ENCODE results near the gene ZNF14. TPM values are rescaled to one million over a fixed set of nuclear protein-coding genes. Genes with fewer than 3 reads are reported as not detected.
"Not testable (repeated sequence)": the region's sequence is repeated elsewhere in the genome, so short reads cannot be mapped to it uniquely, and the experiment has no call there.

The ZNF14 gene
- total RNA-seq, 2 donors from 2014 or later = 5.3 to 6.7 TPM

DNA sequence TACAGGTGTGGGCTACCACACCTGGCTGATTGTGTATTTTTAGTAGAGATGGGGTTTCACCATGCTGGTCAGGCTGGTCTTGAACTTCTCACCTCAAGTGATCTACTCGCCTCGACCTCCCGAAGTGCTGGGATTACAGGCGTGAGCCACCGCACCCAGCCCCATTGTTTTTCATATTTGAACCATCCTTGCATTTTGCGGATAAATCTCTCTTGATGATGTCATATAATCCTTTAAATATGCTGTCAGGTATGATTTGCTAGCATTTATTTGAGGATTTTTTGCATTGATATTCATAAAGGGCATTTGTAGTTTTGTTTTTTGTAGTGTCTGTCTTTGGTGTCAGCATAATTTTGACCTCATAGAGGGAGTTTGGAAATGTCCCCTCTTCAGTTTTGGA lies 58.6 kb downstream of the ZNF14 start:
- DNase-seq (no peak), ATAC-seq (no peak)
- Histone ChIP-seq H3K36me3 (replicated peaks in 1 of 2; ENCODE audit: insufficient read depth in 1 of 2, low read depth in 2 of 2) (peaks cover 5 to 6% of the 10 kb centered on the region in 2 donors), H3K4me3 (no peak overlapping the region), H3K27ac (no peak overlapping the region), H3K4me1 (peaks cover 18% of the 10 kb centered on the region), H3K9me3 (peaks cover 0 to 6% (median 0%) of the 10 kb centered on the region in 3 donors), H3K27me3 (no peaks in the 10 kb centered on the region)
- intact Hi-C loops (cut with DNase I) = no loop called here
- TF ChIP-seq, protein P1, sequence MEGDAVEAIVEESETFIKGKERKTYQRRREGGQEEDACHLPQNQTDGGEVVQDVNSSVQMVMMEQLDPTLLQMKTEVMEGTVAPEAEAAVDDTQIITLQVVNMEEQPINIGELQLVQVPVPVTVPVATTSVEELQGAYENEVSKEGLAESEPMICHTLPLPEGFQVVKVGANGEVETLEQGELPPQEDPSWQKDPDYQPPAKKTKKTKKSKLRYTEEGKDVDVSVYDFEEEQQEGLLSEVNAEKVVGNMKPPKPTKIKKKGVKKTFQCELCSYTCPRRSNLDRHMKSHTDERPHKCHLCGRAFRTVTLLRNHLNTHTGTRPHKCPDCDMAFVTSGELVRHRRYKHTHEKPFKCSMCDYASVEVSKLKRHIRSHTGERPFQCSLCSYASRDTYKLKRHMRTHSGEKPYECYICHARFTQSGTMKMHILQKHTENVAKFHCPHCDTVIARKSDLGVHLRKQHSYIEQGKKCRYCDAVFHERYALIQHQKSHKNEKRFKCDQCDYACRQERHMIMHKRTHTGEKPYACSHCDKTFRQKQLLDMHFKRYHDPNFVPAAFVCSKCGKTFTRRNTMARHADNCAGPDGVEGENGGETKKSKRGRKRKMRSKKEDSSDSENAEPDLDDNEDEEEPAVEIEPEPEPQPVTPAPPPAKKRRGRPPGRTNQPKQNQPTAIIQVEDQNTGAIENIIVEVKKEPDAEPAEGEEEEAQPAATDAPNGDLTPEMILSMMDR (IDR thresholded peaks at IDR 0.05) = no peak
- no peak for TF ChIP-seq POLR2A (IDR thresholded peaks at IDR 0.05)
- 96 to 98% methylated on average over 6 of the region's 6 CpGs for WGBS, 2 donors

DNA sequence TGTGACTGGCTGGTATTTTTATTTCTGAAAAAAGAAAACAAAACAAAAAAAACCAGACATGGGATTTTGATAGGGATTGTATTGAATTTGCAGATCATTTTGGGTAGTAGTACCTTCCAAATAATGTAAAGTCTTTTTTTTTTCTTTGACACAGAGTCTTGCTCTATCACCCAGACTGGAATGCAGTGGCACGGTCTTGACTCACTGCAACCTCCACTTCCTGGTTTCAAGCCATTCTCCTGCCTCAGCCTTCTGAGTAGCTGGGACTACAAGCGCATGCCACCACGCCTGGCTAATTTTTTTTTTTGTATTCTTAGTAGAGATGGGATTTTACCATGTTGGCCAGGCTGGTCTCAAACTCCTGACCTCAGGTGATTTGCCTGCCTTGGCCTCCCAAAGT lies 60.1 kb downstream of the ZNF14 start:
- Histone ChIP-seq H3K27me3 (no peaks in the 10 kb centered on the region), H3K4me3 (no peak overlapping the region), H3K4me1 (peaks cover 23% of the 10 kb centered on the region), H3K9me3 (no peaks in the 10 kb centered on the region), H3K36me3 (replicated peaks in 1 of 2; ENCODE audit: insufficient read depth in 1 of 2, low read depth in 2 of 2) (no peaks in the 10 kb centered on the region), H3K27ac (no peak overlapping the region)
- DNase-seq (no peak), ATAC-seq (no peak)
- intact Hi-C loops (cut with DNase I) = no loop called here
- TF ChIP-seq, protein P1 (IDR thresholded peaks at IDR 0.05) = no peak
- no peak for TF ChIP-seq POLR2A (IDR thresholded peaks at IDR 0.05)
- 92 to 98% methylated on average over 3 of the region's 3 CpGs for WGBS, 2 donors

DNA sequence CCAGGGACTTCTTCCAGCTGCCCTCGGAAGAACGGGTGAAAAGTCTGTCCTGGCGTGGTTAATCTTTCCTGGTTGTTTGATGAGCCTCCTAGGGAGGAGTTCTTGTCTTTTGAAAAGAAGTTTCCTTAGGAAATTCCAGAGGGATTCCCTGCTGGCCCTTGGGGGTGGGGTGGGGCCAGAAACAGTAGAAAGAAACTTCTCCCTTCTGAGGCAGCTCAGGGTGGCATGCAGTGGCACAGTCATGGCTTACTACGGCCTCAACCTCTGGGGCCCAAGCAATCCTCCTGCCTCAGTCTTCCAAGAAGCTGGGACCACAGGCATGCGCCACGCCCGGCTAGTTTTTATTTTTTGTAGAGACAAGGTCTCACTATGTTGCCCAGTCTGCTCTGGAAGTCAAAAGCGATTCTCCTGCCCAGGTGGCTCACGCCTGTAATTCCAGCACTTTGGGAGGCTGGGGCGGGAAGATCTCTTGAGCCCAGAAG lies 62.8 kb downstream of the ZNF14 start:
- WGBS, 2 donors = 72 to 78% methylated on average over 10 of the region's 10 CpGs
- TF ChIP-seq, protein P1 (IDR thresholded peaks at IDR 0.05) = no peak
- no peak for TF ChIP-seq POLR2A (IDR thresholded peaks at IDR 0.05)

DNA sequence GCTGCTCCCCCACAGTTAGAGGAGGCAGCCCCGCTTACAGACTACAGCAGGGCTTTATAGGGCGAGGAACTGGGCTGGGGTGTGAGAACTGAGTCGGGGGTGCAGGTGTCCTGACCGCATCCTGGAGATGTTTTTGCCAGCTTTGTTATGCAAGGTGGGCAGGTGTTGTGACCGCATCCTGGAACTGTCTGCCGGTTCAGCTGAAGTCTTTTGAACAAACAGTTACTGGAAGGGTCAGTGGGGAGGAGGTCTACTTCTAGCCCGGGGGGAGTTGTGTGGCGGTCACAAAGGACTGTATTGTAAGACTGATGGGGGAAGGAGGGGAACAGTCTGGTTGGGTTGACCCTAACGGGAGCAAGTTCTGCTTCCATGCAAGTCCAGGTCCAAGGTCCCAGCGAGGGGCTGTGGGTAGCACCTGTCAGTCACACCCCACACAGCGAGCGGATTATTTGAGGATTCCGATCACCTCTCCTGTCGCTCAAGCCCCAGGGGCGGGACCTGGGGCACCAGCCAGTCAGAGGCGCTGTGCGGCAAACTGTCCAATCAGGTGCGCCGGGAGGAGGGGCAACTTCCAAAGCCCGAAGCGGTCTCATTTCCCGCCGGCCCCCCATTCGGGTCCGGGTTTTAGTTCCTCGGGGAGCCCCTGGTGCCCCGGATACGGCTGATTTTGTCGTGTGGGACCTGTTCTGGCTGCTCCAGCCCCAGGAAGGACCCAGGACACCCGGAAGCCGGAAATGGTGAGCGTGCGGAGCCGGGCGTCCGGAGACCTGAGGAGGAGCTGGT lies 64.5 kb downstream of the ZNF14 start, which contains the start of gene ZNF101:
TSS of gene ZNF101 (plus strand) at position 610 of the 783 bp plus-strand sequence. CDS start at position 735, 125 bp downstream.
- no peaks in the 10 kb centered on the region for H3K9me3 ChIP-seq
- TF ChIP-seq POLR2A (IDR thresholded peaks at IDR 0.05) = peak in 2 of 3 donors; percentile 60 to 69
- TF ChIP-seq, protein P1 (IDR thresholded peaks at IDR 0.05) = no peak
- ATAC-seq = peak; percentile 74
- H3K27me3 ChIP-seq = no peaks in the 10 kb centered on the region
- H3K36me3 ChIP-seq (replicated peaks in 1 of 2; ENCODE audit: insufficient read depth in 1 of 2, low read depth in 2 of 2) = no peaks in the 10 kb centered on the region
- peaks cover 23% of the 10 kb centered on the region for H3K4me1 ChIP-seq
- peak; percentile 90 to 93 (median 91) for DNase-seq
- WGBS, 2 donors = 5 to 21% methylated on average over 11 to 34 of the region's 36 CpGs
- peak within 1 kb of the TSS; percentile 62 to 92 (median 86) for H3K27ac ChIP-seq
- intact Hi-C loops (cut with DNase I) = no loop called here
- peak within 1 kb of the TSS; percentile 76 to 95 for H3K4me3 ChIP-seq

More for the DNA sequence above, 62.8 kb downstream of the ZNF14 start:
- H3K4me3 ChIP-seq = no peak overlapping the region
- no peaks in the 10 kb centered on the region for H3K9me3 ChIP-seq
- ATAC-seq (no peak), DNase-seq (no peak)
- no peak overlapping the region for H3K27ac ChIP-seq
- H3K36me3 ChIP-seq (replicated peaks in 1 of 2; ENCODE audit: insufficient read depth in 1 of 2, low read depth in 2 of 2) = no peaks in the 10 kb centered on the region
- no peaks in the 10 kb centered on the region for H3K27me3 ChIP-seq
- H3K4me1 ChIP-seq = peaks cover 23% of the 10 kb centered on the region
- intact Hi-C loops (cut with DNase I) = no loop called here

DNA sequence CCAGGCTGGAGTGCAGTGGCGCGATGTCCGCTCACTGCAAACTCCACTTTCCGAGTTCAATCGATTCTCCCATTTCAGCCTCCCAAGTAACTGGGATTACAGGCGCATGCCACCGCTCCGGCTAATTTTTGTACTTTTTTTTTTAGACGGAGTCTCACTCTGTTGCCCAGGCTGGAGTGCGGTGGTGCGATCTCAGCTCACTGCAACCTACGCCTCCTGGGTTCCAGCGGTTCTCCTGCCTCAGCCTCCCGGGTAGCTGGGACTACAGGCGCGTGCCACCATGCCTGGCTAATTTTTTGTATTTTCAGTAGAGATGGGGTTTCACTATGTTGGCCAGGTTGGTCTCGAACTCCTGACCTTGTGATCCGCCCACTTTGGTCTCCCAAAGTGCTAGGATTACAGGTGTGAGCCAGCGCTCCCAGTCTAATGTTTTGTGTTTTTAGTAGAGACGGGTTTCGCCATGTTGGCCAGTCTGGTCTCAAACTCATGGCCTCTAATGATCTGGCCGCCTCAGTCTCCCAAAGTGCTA lies 67.4 kb downstream of the ZNF14 start:
- 94 to 95% methylated on average over 22 of the region's 22 CpGs for WGBS, 2 donors
- H3K4me1 ChIP-seq = peaks cover 35% of the 10 kb centered on the region
- H3K4me3 ChIP-seq; H3K36me3 ChIP-seq (replicated peaks in 1 of 2; ENCODE audit: insufficient read depth in 1 of 2, low read depth in 2 of 2); H3K27ac ChIP-seq; DNase-seq; H3K9me3 ChIP-seq; intact Hi-C loops (cut with DNase I); H3K27me3 ChIP-seq; ATAC-seq: not testable (repeated sequence)
